Parathyroid adenoma (tissue), 2 donors: ENCODE measurements around the gene FANCD2OS.
"Not testable (repeated sequence)": the region's sequence is repeated elsewhere in the genome, so short reads cannot be mapped to it uniquely, and the experiment has no call there.

Source experiments
- H2AFZ ChIP-seq: fragments of 300-600 bp; sonication (generic); one replicate; pipeline ENCODE4 v1.7.0; 2017; ENCODE audit warnings: antibody characterized with exemption, mild to moderate bottlenecking
- H3K27ac ChIP-seq: fragments of 300-600 bp; sonication (generic); one replicate; pipeline ENCODE4 v1.7.0; 2017
- H3K27me3 ChIP-seq: fragments of 300-600 bp; sonication (generic); one replicate; pipeline ENCODE4 v1.7.0; 2017; ENCODE audit warnings: low read length; ENCODE audit not compliant: control insufficient read depth, insufficient read depth
- H3K36me3 ChIP-seq: fragments of 300-600 bp; sonication (generic); one replicate; pipeline ENCODE4 v1.7.0; 2017; ENCODE audit warnings: low read length; ENCODE audit not compliant: control insufficient read depth, insufficient read depth
- H3K4me1 ChIP-seq: fragments of 300-600 bp; sonication (generic); one replicate; pipeline ENCODE4 v1.7.0; 2017; ENCODE audit warnings: control low read depth
- H3K4me2 ChIP-seq: fragments of 300-600 bp; sonication (generic); one replicate; pipeline ENCODE4 v1.7.0; 2017; ENCODE audit warnings: low read length
- H3K4me3 ChIP-seq: fragments of 300-600 bp; sonication (generic); one replicate; pipeline ENCODE4 v1.7.0; 2017; ENCODE audit warnings: low read depth, low read length
- H3K79me2 ChIP-seq: fragments of 300-600 bp; sonication (generic); one replicate; pipeline ENCODE4 v1.7.0; 2017; ENCODE audit warnings: control low read depth
- H3K9ac ChIP-seq: fragments of 300-600 bp; sonication (generic); one replicate; pipeline ENCODE4 v1.7.0; 2017; ENCODE audit warnings: mild to moderate bottlenecking
- H3K9me3 ChIP-seq: fragments of 300-600 bp; sonication (generic); one replicate; pipeline ENCODE4 v1.7.0; 2017; ENCODE audit warnings: low read length; ENCODE audit not compliant: control insufficient read depth
- TF ChIP-seq, protein P1 (sequence below): fragments of 300-600 bp; sonication (generic); IDR thresholded peaks from one replicate; pipeline ENCODE4 v1.7.0; 2017; ENCODE audit warnings: antibody characterized with exemption, mild to moderate bottlenecking
- donor health status: primary hyperparathyroidism.

Gene FANCD2OS

DNA sequence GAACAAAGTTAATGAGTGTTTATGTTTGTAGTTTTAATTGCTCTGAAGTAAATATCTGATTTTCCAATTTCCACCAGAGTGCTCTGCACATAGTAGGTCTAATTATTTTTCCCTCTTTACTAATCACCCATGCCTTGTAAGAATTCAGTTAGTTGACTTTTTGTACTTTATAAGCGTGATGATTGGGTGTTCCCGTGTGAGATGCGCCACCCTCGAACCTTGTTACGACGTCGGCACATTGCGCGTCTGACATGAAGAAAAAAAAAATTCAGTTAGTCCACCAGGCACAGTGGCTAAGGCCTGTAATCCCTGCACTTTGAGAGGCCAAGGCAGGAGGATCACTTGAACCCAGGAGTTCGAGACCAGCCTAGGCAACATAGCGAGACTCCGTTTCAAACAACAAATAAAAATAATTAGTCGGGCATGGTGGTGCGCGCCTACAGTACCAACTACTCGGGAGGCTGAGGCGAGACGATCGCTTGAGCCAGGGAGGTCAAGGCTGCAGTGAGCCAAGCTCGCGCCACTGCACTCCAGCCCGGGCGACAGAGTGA lies 33.0 kb upstream of the FANCD2OS start:
- H2AFZ ChIP-seq = peak overlapping the region; percentile 86
- H3K9me3 ChIP-seq = no peaks in the 10 kb centered on the region
- peak overlapping the region; percentile 68 for H3K4me3 ChIP-seq
- H3K36me3 ChIP-seq = no peaks in the 10 kb centered on the region
- peaks cover 8% of the 10 kb centered on the region for H3K79me2 ChIP-seq
- no peaks in the 10 kb centered on the region for H3K27me3 ChIP-seq
- peaks cover 5% of the 10 kb centered on the region for H3K4me1 ChIP-seq
- H3K9ac ChIP-seq = no peak overlapping the region
- peak overlapping the region; percentile 81 for H3K27ac ChIP-seq
- TF ChIP-seq, protein P1, sequence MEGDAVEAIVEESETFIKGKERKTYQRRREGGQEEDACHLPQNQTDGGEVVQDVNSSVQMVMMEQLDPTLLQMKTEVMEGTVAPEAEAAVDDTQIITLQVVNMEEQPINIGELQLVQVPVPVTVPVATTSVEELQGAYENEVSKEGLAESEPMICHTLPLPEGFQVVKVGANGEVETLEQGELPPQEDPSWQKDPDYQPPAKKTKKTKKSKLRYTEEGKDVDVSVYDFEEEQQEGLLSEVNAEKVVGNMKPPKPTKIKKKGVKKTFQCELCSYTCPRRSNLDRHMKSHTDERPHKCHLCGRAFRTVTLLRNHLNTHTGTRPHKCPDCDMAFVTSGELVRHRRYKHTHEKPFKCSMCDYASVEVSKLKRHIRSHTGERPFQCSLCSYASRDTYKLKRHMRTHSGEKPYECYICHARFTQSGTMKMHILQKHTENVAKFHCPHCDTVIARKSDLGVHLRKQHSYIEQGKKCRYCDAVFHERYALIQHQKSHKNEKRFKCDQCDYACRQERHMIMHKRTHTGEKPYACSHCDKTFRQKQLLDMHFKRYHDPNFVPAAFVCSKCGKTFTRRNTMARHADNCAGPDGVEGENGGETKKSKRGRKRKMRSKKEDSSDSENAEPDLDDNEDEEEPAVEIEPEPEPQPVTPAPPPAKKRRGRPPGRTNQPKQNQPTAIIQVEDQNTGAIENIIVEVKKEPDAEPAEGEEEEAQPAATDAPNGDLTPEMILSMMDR = no peak
- peak overlapping the region; percentile 29 for H3K4me2 ChIP-seq

DNA sequence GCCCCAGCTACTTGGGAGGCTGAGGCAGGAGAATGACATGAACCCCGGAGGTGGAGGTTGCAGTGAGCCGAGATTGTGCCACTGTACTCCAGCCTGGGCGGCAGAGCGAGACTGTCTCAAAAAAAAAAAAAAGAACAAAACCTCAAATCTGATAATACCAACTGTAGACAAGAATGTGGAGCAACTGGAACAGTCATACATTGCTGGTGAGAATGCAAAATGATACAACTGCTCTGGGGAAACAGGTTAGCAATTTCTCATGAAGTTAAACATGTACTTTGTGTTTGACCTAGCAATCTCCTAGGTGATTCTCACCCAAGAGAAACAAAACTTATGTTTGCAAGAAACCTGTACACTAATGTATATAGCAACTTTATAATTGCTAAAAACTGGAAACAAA lies 29.1 kb upstream of the FANCD2OS start:
- H2AFZ ChIP-seq = no peak overlapping the region
- no peaks in the 10 kb centered on the region for H3K27me3 ChIP-seq
- TF ChIP-seq, protein P1 = no peak
- H3K9ac ChIP-seq = no peak overlapping the region
- H3K27ac ChIP-seq = no peak overlapping the region
- H3K4me1 ChIP-seq = no peaks in the 10 kb centered on the region
- H3K36me3 ChIP-seq = no peaks in the 10 kb centered on the region
- no peaks in the 10 kb centered on the region for H3K9me3 ChIP-seq
- no peak overlapping the region for H3K4me2 ChIP-seq
- no peak overlapping the region for H3K4me3 ChIP-seq
- no peaks in the 10 kb centered on the region for H3K79me2 ChIP-seq

DNA sequence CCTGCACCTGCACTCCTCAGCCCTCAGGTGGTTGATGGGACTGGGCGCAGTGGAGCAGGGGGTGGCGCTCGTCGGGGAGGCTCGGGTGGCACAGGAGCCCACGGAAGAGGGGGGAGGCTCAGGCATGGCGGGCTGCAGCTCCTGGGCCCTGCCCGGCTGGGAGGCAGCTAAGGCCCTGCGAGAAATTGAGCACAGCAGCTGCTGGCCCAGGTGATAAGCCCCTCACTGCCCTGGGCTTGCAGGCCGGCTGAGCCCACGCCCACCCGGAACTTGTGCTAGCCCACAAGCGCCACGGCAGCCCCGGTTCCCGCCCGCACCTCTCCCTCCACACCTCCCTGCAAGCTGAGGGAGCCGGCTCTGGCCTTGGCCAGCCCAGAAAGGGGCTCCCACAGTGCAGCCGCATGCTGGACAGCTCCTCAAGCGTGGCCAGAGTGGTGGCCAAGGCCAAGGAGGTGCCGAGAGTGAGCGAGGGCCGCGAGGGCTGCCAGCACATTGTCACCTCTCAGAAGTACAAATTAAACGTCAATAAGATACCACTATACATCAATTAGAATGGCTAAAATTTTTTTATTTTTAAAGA lies 28.5 kb upstream of the FANCD2OS start:
- H3K4me1 ChIP-seq = no peaks in the 10 kb centered on the region
- no peaks in the 10 kb centered on the region for H3K79me2 ChIP-seq
- no peaks in the 10 kb centered on the region for H3K36me3 ChIP-seq
- TF ChIP-seq, protein P1 = no peak
- H2AFZ ChIP-seq = no peak overlapping the region
- H3K4me2 ChIP-seq = no peak overlapping the region
- no peak overlapping the region for H3K27ac ChIP-seq
- no peak overlapping the region for H3K9ac ChIP-seq
- no peak overlapping the region for H3K4me3 ChIP-seq
- H3K27me3 ChIP-seq = no peaks in the 10 kb centered on the region
- H3K9me3 ChIP-seq = no peaks in the 10 kb centered on the region

DNA sequence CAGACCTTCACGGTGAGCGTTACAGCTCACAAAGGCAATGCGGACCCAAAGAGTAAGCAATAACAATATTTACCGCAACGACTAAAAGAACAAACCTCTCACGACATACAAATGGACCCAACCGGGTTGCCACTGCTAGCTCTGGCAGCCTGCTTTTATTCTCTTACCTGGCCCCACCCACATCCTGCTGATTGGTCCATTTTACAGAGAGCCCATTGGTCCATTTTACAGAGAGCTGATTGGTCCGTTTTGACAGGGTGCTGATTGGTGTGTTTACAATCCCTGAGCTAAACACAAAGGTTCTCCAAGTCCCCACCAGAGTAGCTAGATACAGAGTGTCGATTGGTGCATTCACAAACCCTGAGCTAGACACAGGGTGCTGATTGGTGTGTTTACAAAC lies 27.8 kb upstream of the FANCD2OS start:
- H3K4me3 ChIP-seq, H3K4me2 ChIP-seq, H3K79me2 ChIP-seq, H3K36me3 ChIP-seq, H3K4me1 ChIP-seq, H3K27me3 ChIP-seq, H3K9ac ChIP-seq, H3K9me3 ChIP-seq, H2AFZ ChIP-seq, H3K27ac ChIP-seq: not testable (repeated sequence)

DNA sequence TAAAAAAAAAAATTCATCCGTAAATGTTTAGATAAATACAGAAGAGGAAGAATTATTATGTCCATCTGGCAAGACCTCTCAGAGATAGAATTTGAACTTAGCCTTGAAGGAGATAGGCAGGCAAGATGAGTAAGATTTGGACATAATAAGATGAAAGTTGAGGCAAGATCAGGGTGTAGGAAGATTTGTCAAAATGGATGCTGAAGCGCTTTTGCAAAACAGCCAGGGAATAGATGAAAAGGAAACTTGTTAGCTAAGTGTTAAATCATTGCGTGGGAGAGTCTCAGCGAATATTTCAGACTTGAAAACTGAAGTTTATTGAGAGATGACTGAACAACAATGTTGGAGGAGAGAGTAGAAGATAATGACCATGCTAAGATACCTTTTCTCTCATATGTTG lies 14.7 kb upstream of the FANCD2OS start:
- peaks cover 25% of the 10 kb centered on the region for H3K79me2 ChIP-seq
- no peak overlapping the region for H2AFZ ChIP-seq
- H3K9me3 ChIP-seq = no peaks in the 10 kb centered on the region
- H3K4me1 ChIP-seq = no peaks in the 10 kb centered on the region
- H3K4me2 ChIP-seq = no peak overlapping the region
- no peak overlapping the region for H3K27ac ChIP-seq
- TF ChIP-seq, protein P1 = no peak
- no peak overlapping the region for H3K9ac ChIP-seq
- no peaks in the 10 kb centered on the region for H3K27me3 ChIP-seq
- no peaks in the 10 kb centered on the region for H3K36me3 ChIP-seq
- no peak overlapping the region for H3K4me3 ChIP-seq
